MM.1S (cell line): Measurements from ENCODE around the gene GRB10.

Source experiments
- CTCF ChIP-seq: fragments of 300-600 bp; sonication (generic); IDR thresholded peaks from 2 replicates; pipeline ENCODE4 v1.5.1; 2016; ENCODE audit warnings: antibody characterized with exemption, low read length, mixed read lengths
- EZH2 ChIP-seq: fragments of 300-600 bp; sonication (generic); optimal IDR thresholded peaks from 2 replicates; pipeline ENCODE3; 2017; ENCODE audit warnings: low read depth, mild to moderate bottlenecking, antibody characterized with exemption, low read length, mixed read lengths
- EZH2phosphoT487 ChIP-seq: fragments of 300-600 bp; sonication (generic); IDR thresholded peaks from 2 replicates; pipeline ENCODE4 v1.6.1; 2018; ENCODE audit warnings: antibody characterized with exemption, low read length

GRCh38 chr7:50618281-50618680 is 164.4 kb downstream of the GRB10 start:
- TF ChIP-seq CTCF (no peak), EZH2 (no peak), EZH2phosphoT487 (no peak)
